ENCODE measurements around the gene TMEM179. TPM values are rescaled to one million over a fixed set of nuclear protein-coding genes. Genes with fewer than 3 reads are reported as not detected.

The TMEM179 gene
- total and polyA plus RNA-seq, 2 donors (not counting 1 experiment from before 2014, with no cell fraction given) = not detected

GRCh38 chr14:104579507-104579906 lies 25.1 kb downstream of the TMEM179 start, which contains the start of gene C14orf180:
Gene C14orf180, plus strand, starts transcription at chr14:104579764. Its CDS starts 6,667 bp downstream, at chr14:104586431.
- Histone ChIP-seq H3K4me2 (replicated peaks; ENCODE audit: low read depth, low read length, poor library complexity, severe bottlenecking) (no peak within 1 kb of the TSS), H3K36me3 (replicated peaks in 1 of 2; ENCODE audit: control extremely low read depth in 1 of 2, control insufficient read depth in 1 of 2, extremely low read depth in 1 of 2, insufficient read depth in 2 of 2, low read length in 1 of 2) (no peaks in the 10 kb centered on the region), H3K9me3 (ENCODE audit: control extremely low read depth in 1 of 3, control insufficient read depth in 2 of 3, insufficient read depth in 1 of 3, low read length in 2 of 3) (no peaks in the 10 kb centered on the region), H3K9ac (ENCODE audit: low read length) (no peak within 1 kb of the TSS), H3K79me2 (ENCODE audit: control insufficient read depth, insufficient read depth, low read length) (no peaks in the 10 kb centered on the region), H3K4me3 (ENCODE audit: control extremely low read depth in 1 of 5, extremely low read depth in 1 of 5, insufficient read depth in 1 of 5, low read depth in 2 of 5, low read length in 4 of 5) (no peak within 1 kb of the TSS), H3K27ac (ENCODE audit: low read length in 2 of 2) (no peak within 1 kb of the TSS), H2AFZ (ENCODE audit: insufficient read depth, low read depth, low read length, poor library complexity, severe bottlenecking) (no peak within 1 kb of the TSS), H3K27me3 (replicated peaks in 1 of 4; ENCODE audit: control extremely low read depth in 1 of 4, control insufficient read depth in 3 of 4, insufficient read depth in 4 of 4, low read length in 3 of 4) (no peaks in the 10 kb centered on the region), H3K4me1 (ENCODE audit: control insufficient read depth in 2 of 2, insufficient read depth in 2 of 2, low read length in 2 of 2) (no peaks in the 10 kb centered on the region), H4K20me1 (ENCODE audit: control insufficient read depth, insufficient read depth, low read length, poor library complexity, severe bottlenecking) (no peaks in the 10 kb centered on the region)
- DNase-seq (no peak), ATAC-seq (ENCODE audit: low read depth) (no peak)
- H3K27ac Mint-ChIP-seq = no peak within 1 kb of the TSS
- CTCF ChIA-PET = no interaction called here
- peaks cover 5% of the 10 kb centered on the region for H3K27me3 Mint-ChIP-seq
- H3K4me1 Mint-ChIP-seq = no peaks in the 10 kb centered on the region
- no peaks in the 10 kb centered on the region for H3K9me3 Mint-ChIP-seq (ENCODE audit: insufficient read depth)
- no peak within 1 kb of the TSS for H3K4me3 Mint-ChIP-seq
- intact Hi-C loops (cut with micrococcal nuclease) = no loop called here
- WGBS (ENCODE audit: insufficient coverage) = 89% methylated on average over 16 of the region's 17 CpGs
- TF ChIP-seq EZH2 (IDR thresholded peaks at IDR 0.05; ENCODE audit: borderline replicate concordance, insufficient read depth, low read depth, low read length, poor library complexity, severe bottlenecking) (no peak), CTCF (IDR thresholded peaks at IDR 0.05) (no peak)
- POLR2A ChIA-PET = no interaction called here

GRCh38 chr14:104578321-104578720 lies 26.3 kb downstream of the TMEM179 start:
- ATAC-seq (ENCODE audit: low read depth) (no peak), DNase-seq (no peak)
- Histone ChIP-seq H4K20me1 (ENCODE audit: control insufficient read depth, insufficient read depth, low read length, poor library complexity, severe bottlenecking) (no peaks in the 10 kb centered on the region), H3K4me1 (ENCODE audit: control insufficient read depth in 2 of 2, insufficient read depth in 2 of 2, low read length in 2 of 2) (no peaks in the 10 kb centered on the region), H3K4me3 (ENCODE audit: control extremely low read depth in 1 of 5, extremely low read depth in 1 of 5, insufficient read depth in 1 of 5, low read depth in 2 of 5, low read length in 4 of 5) (no peak overlapping the region), H3K27ac (ENCODE audit: low read length in 2 of 2) (no peak overlapping the region), H3K9me3 (ENCODE audit: control extremely low read depth in 1 of 3, control insufficient read depth in 2 of 3, insufficient read depth in 1 of 3, low read length in 2 of 3) (no peaks in the 10 kb centered on the region), H3K9ac (ENCODE audit: low read length) (no peak overlapping the region), H3K27me3 (replicated peaks in 1 of 4; ENCODE audit: control extremely low read depth in 1 of 4, control insufficient read depth in 3 of 4, insufficient read depth in 4 of 4, low read length in 3 of 4) (no peaks in the 10 kb centered on the region), H2AFZ (ENCODE audit: insufficient read depth, low read depth, low read length, poor library complexity, severe bottlenecking) (no peak overlapping the region), H3K79me2 (ENCODE audit: control insufficient read depth, insufficient read depth, low read length) (no peaks in the 10 kb centered on the region), H3K36me3 (replicated peaks in 1 of 2; ENCODE audit: control extremely low read depth in 1 of 2, control insufficient read depth in 1 of 2, extremely low read depth in 1 of 2, insufficient read depth in 2 of 2, low read length in 1 of 2) (no peaks in the 10 kb centered on the region), H3K4me2 (replicated peaks; ENCODE audit: low read depth, low read length, poor library complexity, severe bottlenecking) (no peak overlapping the region)
- 73% methylated on average over 11 of the region's 11 CpGs for WGBS (ENCODE audit: insufficient coverage)
- Mint-ChIP-seq H3K4me3 (no peak overlapping the region), H3K27me3 (no peaks in the 10 kb centered on the region), H3K27ac (no peak overlapping the region), H3K9me3 (ENCODE audit: insufficient read depth) (no peaks in the 10 kb centered on the region), H3K4me1 (no peaks in the 10 kb centered on the region)
- intact Hi-C loops (cut with micrococcal nuclease) = no loop called here
- TF ChIP-seq EZH2 (IDR thresholded peaks at IDR 0.05; ENCODE audit: borderline replicate concordance, insufficient read depth, low read depth, low read length, poor library complexity, severe bottlenecking) = no peak
- no peak for TF ChIP-seq CTCF (IDR thresholded peaks at IDR 0.05)
- ChIA-PET CTCF (no interaction called here), POLR2A (no interaction called here)

Data from B cell (primary cell).